HCT116 (cell line): ENCODE results near the gene KRT7. TPM values are rescaled to one million over a fixed set of nuclear protein-coding genes. Genes with fewer than 3 reads are reported as not detected.

Source experiments
- ATAC-seq: fragments of 200-7000 bp; cut with Tn5 transposase; 2 replicates; pipeline ENCODE4 v1.9.1; 2020; ENCODE audit warnings: mild to moderate bottlenecking, moderate library complexity
- BruUV-seq: library from RNA; stranded (reverse); fragments of 400-500 nt; replicated peaks from 2 replicates; lab custom pipeline; 2021; lab: Mats Ljungman, UMichigan
- CTCF ChIA-PET: fragments of 300-600 bp; sonication (Branson Sonifier 250); formaldehyde crosslinking; loops from one replicate; lab custom pipeline; 2021; ENCODE audit warnings: antibody characterized with exemption; lab: Charles Lee
- POLR2A ChIA-PET: fragments of 300-600, 350-600 bp; sonication (Branson Sonifier 250); formaldehyde crosslinking; loops from one replicate; lab custom pipeline; 2021; ENCODE audit warnings: antibody characterized with exemption; lab: Charles Lee
- RAD21 ChIA-PET, 2 experiments: fragments of 300-600 bp; sonication (Branson Sonifier 250); formaldehyde crosslinking; loops; one replicate each; lab custom pipeline; 2023; ENCODE audit warnings: low total read pairs in 2 of 2; ENCODE audit not compliant: uncharacterized antibody in 2 of 2, unreplicated experiment in 2 of 2, low non-redundant PET in 1 of 2; lab: Charles Lee
- DNase-seq: peaks from one replicate; pipeline ENCODE4 v3.0.0-alpha.2; 2010; ENCODE audit warnings: low read depth, low spot score
- H2AFZ ChIP-seq: fragments of 200-600 bp; shearing (Covaris generic), sonication (generic); 2 replicates; pipeline ENCODE4 v1.6.1; 2017; ENCODE audit warnings: low read depth, mixed run types, mixed read lengths, antibody characterized with exemption, low read length; ENCODE audit not compliant: poor library complexity, severe bottlenecking
- H3K27ac ChIP-seq: 2 replicates; pipeline ENCODE4 v1.5.1; 2012; ENCODE audit warnings: low read depth, low read length
- H3K27me3 ChIP-seq: fragments of 200-600 bp; sonication (generic); 2 replicates; pipeline ENCODE4 v1.6.1; 2016; ENCODE audit warnings: mixed run types, low read length, mixed read lengths; ENCODE audit not compliant: insufficient read depth
- H3K36me3 ChIP-seq, 2 experiments: fragments of 200-500 bp in 1 of 2; fragments of 200-600 bp in 1 of 2; sonication (Bioruptor generic) in 1 of 2; sonication (generic) in 1 of 2; 2 replicates each; pipeline versions ENCODE4 v1.5.1 to v1.6.1; 2014 to 2016; ENCODE audit warnings: low read length in 2 of 2, inconsistent platforms in 1 of 2, mixed read lengths in 1 of 2, mixed run types in 1 of 2; ENCODE audit not compliant: insufficient read depth in 2 of 2, control insufficient read depth in 1 of 2
- H3K4me1 ChIP-seq, 2 experiments: fragments of 200-600 bp in 1 of 2; sonication (generic) in 1 of 2; 2 replicates each; pipeline versions ENCODE4 v1.5.1 to v1.6.1; 2012 to 2017; ENCODE audit warnings: low read length in 2 of 2, inconsistent platforms in 1 of 2, mild to moderate bottlenecking in 1 of 2, mixed read lengths in 1 of 2, mixed run types in 1 of 2, moderate library complexity in 1 of 2; ENCODE audit not compliant: insufficient read depth in 2 of 2, control insufficient read depth in 1 of 2
- H3K4me2 ChIP-seq: fragments of 200-600 bp; sonication (generic); 2 replicates; pipeline ENCODE4 v1.6.1; 2017; ENCODE audit warnings: mixed run types, low read length, mixed read lengths
- H3K4me3 ChIP-seq, 2 experiments: fragments of 200-600 bp in 1 of 2; sonication (generic) in 1 of 2; replicated peaks in 1 of 2; 2 replicates each; pipeline ENCODE4 v1.5.1; 2011 to 2016; ENCODE audit warnings: low read length in 2 of 2, control low read depth in 1 of 2, low read depth in 1 of 2, mild to moderate bottlenecking in 1 of 2, mixed read lengths in 1 of 2, mixed run types in 1 of 2
- H3K79me2 ChIP-seq: fragments of 200-600 bp; sonication (generic); 2 replicates; pipeline ENCODE4 v1.6.1; 2017; ENCODE audit warnings: mild to moderate bottlenecking, mixed run types, low read length, moderate library complexity, mixed read lengths; ENCODE audit not compliant: insufficient read depth
- H3K9ac ChIP-seq: fragments of 200-600 bp; sonication (generic); 2 replicates; pipeline ENCODE4 v1.6.1; 2016; ENCODE audit warnings: low read length, mixed read lengths
- H3K9me2 ChIP-seq: fragments of 200-600 bp; sonication (generic), shearing (Covaris generic); 2 replicates; pipeline ENCODE4 v1.6.1; 2017; ENCODE audit warnings: mixed run types, mild to moderate bottlenecking, moderate library complexity; ENCODE audit not compliant: insufficient read depth
- H3K9me3 ChIP-seq, 2 experiments: fragments of 200-500 bp in 1 of 2; fragments of 200-600 bp in 1 of 2; sonication (Bioruptor generic) in 1 of 2; sonication (generic) in 1 of 2; 2 replicates each; pipeline ENCODE4 v1.6.1; 2014 to 2017; ENCODE audit warnings: low read length in 2 of 2, mixed read lengths in 2 of 2, inconsistent platforms in 1 of 2, low read depth in 1 of 2, mild to moderate bottlenecking in 1 of 2, mixed run types in 1 of 2, moderate library complexity in 1 of 2; ENCODE audit not compliant: control insufficient read depth in 1 of 2, insufficient read depth in 1 of 2
- H4K20me1 ChIP-seq: fragments of 200-600 bp; sonication (generic), shearing (Covaris generic); 2 replicates; pipeline ENCODE4 v1.6.1; 2017; ENCODE audit warnings: mixed run types, mild to moderate bottlenecking, moderate library complexity; ENCODE audit not compliant: insufficient read depth
- ELF1 ChIP-seq: IDR thresholded peaks from 2 replicates; pipeline ENCODE4 v1.6.1; 2012; ENCODE audit warnings: low read depth, borderline replicate concordance
- FOSL1 ChIP-seq: IDR thresholded peaks from 2 replicates; pipeline ENCODE4 v1.6.1; 2012; ENCODE audit warnings: low read depth
- RAD21 ChIP-seq: IDR thresholded peaks from 2 replicates; pipeline ENCODE4 v1.6.1; 2012; ENCODE audit warnings: low read depth, mild to moderate bottlenecking
- SIN3A ChIP-seq: IDR thresholded peaks from 2 replicates; pipeline ENCODE4 v1.6.1; 2012; ENCODE audit warnings: low read depth
- SRF ChIP-seq: IDR thresholded peaks from 2 replicates; pipeline ENCODE4 v1.6.1; 2012; ENCODE audit warnings: low read depth
- TCF7L2 ChIP-seq: IDR thresholded peaks from 2 replicates; pipeline ENCODE4 v1.7.0; 2011; ENCODE audit warnings: borderline replicate concordance, inconsistent platforms; ENCODE audit not compliant: insufficient read depth, insufficient read length; ENCODE audit errors: extremely low read depth
- ZFX ChIP-seq: fragments of 450-650 bp; IDR thresholded peaks from 2 replicates; pipeline ENCODE4 v1.6.1; 2017
- ZNF274 ChIP-seq: fragments of 200-500 bp; sonication (Bioruptor generic); IDR thresholded peaks from 2 replicates; pipeline ENCODE4 v1.6.1; 2014; ENCODE audit warnings: mild to moderate bottlenecking, low read depth, low read length, inconsistent platforms
- intact Hi-C: fragments of 100-400 bp; cut with micrococcal nuclease; formaldehyde crosslinking; loops from 2 replicates; pipeline ENCODE4 v1.10.0; 2022
- total RNA-seq: library from RNA; stranded (reverse); gene quantifications from one replicate; pipeline ENCODE4 v1.2.1, GENCODE V29; 2021; ENCODE audit not compliant: unreplicated experiment
- TF ChIP-seq, protein P1 (sequence below), 3 experiments: fragments of 200-600 bp in 1 of 3; sonication (generic) in 1 of 3; IDR thresholded peaks in 2 of 3; conservative IDR thresholded peaks in 1 of 3; 2 replicates each; pipeline ENCODE4 v1.5.1; 2012 to 2017; ENCODE audit warnings: low read depth in 2 of 3, low read length in 2 of 3, antibody characterized with exemption in 1 of 3, borderline replicate concordance in 1 of 3, control low read depth in 1 of 3, mild to moderate bottlenecking in 1 of 3, mixed read lengths in 1 of 3, mixed run types in 1 of 3, moderate library complexity in 1 of 3; ENCODE audit not compliant: insufficient read depth in 1 of 3
- TF ChIP-seq, protein P2 (sequence below): IDR thresholded peaks from 2 replicates; pipeline ENCODE4 v1.6.1; 2011; ENCODE audit warnings: mild to moderate bottlenecking, low read length, moderate library complexity; ENCODE audit not compliant: insufficient replicate concordance; ENCODE audit errors: extremely low read depth
- TF ChIP-seq, protein P3 (sequence below): IDR thresholded peaks from 2 replicates; pipeline ENCODE4 v1.6.1; 2012
- TF ChIP-seq, protein P4 (sequence below): IDR thresholded peaks from 2 replicates; pipeline ENCODE4 v1.6.1; 2012
- TF ChIP-seq, protein P5 (sequence below): IDR thresholded peaks from 2 replicates; pipeline ENCODE4 v1.6.1; 2012; ENCODE audit warnings: low read depth

The KRT7 gene
- total RNA-seq, 1 experiment from 2014 or later, result 72.6 TPM

DNA sequence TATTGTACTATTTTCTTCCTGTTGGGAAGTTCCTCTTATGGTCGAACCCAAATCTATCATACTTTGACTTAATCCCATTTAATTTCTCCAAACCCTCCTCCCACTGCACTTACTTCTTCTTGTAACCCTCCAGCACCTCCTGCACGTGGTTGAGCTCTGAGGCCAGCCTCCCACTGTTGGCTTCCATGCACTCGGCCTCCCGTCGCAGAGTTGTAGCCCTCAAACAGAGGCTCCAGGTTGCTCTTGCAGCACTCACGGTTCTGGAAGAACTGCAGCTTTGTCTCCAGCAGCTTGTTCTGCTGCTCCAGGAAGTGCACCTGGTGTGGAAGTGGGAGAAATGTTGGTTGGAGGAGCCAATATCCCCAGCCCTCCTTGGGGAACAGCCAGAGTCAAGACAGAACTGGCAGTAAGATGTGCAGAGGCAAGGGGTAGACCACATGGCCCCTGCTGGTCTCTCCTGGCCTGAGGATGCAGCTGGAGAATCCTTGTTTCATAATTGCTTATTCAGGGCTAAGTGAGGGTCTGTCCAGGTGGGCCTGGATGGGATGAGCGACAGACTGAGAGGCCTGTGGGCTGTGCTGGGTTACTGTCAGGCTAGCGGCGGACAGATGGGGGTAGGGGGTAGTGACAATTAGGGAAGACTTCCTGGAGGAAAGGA lies 23.0 kb downstream of the KRT7 start:
- DNase-seq (no peak), ATAC-seq (no peak)
- Histone ChIP-seq H3K36me3 (no peaks in the 10 kb centered on the region), H2AFZ (no peak overlapping the region), H3K27me3 (no peaks in the 10 kb centered on the region), H3K27ac (no peak overlapping the region), H3K4me2 (no peak overlapping the region), H3K9ac (no peak overlapping the region), H4K20me1 (no peaks in the 10 kb centered on the region), H3K9me3 (no peaks in the 10 kb centered on the region), H3K79me2 (no peaks in the 10 kb centered on the region), H3K9me2 (no peaks in the 10 kb centered on the region), H3K4me3 (no peak overlapping the region), H3K4me1 (peaks cover 13 to 30% of the 10 kb centered on the region in 2 experiments)
- no TSS peak for BruUV-seq
- intact Hi-C loops, result no loop called here
- RAD21 ChIA-PET, result no interaction called here
- TF ChIP-seq, protein P1, sequence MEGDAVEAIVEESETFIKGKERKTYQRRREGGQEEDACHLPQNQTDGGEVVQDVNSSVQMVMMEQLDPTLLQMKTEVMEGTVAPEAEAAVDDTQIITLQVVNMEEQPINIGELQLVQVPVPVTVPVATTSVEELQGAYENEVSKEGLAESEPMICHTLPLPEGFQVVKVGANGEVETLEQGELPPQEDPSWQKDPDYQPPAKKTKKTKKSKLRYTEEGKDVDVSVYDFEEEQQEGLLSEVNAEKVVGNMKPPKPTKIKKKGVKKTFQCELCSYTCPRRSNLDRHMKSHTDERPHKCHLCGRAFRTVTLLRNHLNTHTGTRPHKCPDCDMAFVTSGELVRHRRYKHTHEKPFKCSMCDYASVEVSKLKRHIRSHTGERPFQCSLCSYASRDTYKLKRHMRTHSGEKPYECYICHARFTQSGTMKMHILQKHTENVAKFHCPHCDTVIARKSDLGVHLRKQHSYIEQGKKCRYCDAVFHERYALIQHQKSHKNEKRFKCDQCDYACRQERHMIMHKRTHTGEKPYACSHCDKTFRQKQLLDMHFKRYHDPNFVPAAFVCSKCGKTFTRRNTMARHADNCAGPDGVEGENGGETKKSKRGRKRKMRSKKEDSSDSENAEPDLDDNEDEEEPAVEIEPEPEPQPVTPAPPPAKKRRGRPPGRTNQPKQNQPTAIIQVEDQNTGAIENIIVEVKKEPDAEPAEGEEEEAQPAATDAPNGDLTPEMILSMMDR (IDR thresholded peaks at IDR 0.05 in 2 of 3, conservative IDR thresholded peaks at IDR 0.05 in 1 of 3; ENCODE audit: borderline replicate concordance in 1 of 3, insufficient read depth in 1 of 3, low read depth in 2 of 3, low read length in 2 of 3), result no peak
- TF ChIP-seq, protein P2, sequence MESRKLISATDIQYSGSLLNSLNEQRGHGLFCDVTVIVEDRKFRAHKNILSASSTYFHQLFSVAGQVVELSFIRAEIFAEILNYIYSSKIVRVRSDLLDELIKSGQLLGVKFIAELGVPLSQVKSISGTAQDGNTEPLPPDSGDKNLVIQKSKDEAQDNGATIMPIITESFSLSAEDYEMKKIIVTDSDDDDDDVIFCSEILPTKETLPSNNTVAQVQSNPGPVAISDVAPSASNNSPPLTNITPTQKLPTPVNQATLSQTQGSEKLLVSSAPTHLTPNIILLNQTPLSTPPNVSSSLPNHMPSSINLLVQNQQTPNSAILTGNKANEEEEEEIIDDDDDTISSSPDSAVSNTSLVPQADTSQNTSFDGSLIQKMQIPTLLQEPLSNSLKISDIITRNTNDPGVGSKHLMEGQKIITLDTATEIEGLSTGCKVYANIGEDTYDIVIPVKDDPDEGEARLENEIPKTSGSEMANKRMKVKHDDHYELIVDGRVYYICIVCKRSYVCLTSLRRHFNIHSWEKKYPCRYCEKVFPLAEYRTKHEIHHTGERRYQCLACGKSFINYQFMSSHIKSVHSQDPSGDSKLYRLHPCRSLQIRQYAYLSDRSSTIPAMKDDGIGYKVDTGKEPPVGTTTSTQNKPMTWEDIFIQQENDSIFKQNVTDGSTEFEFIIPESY, result no peak
- TF ChIP-seq RAD21 (no peak), SIN3A (no peak), ZNF274 (no peak), SRF (no peak), ELF1 (no peak), TCF7L2 (no peak), ZFX (no peak), FOSL1 (no peak)
- TF ChIP-seq, protein P3, sequence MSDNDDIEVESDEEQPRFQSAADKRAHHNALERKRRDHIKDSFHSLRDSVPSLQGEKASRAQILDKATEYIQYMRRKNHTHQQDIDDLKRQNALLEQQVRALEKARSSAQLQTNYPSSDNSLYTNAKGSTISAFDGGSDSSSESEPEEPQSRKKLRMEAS, result no peak
- TF ChIP-seq, protein P4, sequence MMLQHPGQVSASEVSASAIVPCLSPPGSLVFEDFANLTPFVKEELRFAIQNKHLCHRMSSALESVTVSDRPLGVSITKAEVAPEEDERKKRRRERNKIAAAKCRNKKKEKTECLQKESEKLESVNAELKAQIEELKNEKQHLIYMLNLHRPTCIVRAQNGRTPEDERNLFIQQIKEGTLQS, result no peak
- TF ChIP-seq, protein P5, sequence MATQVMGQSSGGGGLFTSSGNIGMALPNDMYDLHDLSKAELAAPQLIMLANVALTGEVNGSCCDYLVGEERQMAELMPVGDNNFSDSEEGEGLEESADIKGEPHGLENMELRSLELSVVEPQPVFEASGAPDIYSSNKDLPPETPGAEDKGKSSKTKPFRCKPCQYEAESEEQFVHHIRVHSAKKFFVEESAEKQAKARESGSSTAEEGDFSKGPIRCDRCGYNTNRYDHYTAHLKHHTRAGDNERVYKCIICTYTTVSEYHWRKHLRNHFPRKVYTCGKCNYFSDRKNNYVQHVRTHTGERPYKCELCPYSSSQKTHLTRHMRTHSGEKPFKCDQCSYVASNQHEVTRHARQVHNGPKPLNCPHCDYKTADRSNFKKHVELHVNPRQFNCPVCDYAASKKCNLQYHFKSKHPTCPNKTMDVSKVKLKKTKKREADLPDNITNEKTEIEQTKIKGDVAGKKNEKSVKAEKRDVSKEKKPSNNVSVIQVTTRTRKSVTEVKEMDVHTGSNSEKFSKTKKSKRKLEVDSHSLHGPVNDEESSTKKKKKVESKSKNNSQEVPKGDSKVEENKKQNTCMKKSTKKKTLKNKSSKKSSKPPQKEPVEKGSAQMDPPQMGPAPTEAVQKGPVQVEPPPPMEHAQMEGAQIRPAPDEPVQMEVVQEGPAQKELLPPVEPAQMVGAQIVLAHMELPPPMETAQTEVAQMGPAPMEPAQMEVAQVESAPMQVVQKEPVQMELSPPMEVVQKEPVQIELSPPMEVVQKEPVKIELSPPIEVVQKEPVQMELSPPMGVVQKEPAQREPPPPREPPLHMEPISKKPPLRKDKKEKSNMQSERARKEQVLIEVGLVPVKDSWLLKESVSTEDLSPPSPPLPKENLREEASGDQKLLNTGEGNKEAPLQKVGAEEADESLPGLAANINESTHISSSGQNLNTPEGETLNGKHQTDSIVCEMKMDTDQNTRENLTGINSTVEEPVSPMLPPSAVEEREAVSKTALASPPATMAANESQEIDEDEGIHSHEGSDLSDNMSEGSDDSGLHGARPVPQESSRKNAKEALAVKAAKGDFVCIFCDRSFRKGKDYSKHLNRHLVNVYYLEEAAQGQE, result no peak
- POLR2A ChIA-PET, result interaction anchor here (1.5 kb wide), 1 partner anchor 23 kb away, joined by 3 read pairs; no protein-coding TSS in a partner anchor
- CTCF ChIA-PET, result interaction anchor here (1.3 to 1.6 kb wide), 2 partner anchors 23 to 26 kb away, joined by 3 read pairs; no protein-coding TSS in a partner anchor
